Spinal cord (tissue), 10 donors: ENCODE measurements around the gene EPHA3. TPM values are rescaled to one million over a fixed set of nuclear protein-coding genes. Genes with fewer than 3 reads are reported as not detected.
A peak's percentile ranks its signal among the peaks of the same experiment; 100 is the strongest.

Experiments
- DNase-seq, 6 donors: peaks; one replicate each; pipeline versions ENCODE4 v3.0.0 to v3.0.0-alpha.2; 2013 to 2015; ENCODE audit warnings: low spot score in 6 of 6, low read depth in 4 of 6
- H3K27ac ChIP-seq: one replicate; pipeline ENCODE4 v1.5.1; 2013; ENCODE audit warnings: low read depth, low read length, control low read depth
- H3K27me3 ChIP-seq: one replicate; pipeline ENCODE4 v1.6.1; 2013; ENCODE audit warnings: low read length; ENCODE audit not compliant: control insufficient read depth, insufficient read depth
- H3K36me3 ChIP-seq: one replicate; pipeline ENCODE4 v1.6.1; 2013; ENCODE audit warnings: low read length; ENCODE audit not compliant: control insufficient read depth, insufficient read depth
- H3K4me1 ChIP-seq: one replicate; pipeline ENCODE4 v1.6.1; 2013; ENCODE audit warnings: low read length; ENCODE audit not compliant: control insufficient read depth, insufficient read depth
- H3K4me3 ChIP-seq: one replicate; pipeline ENCODE4 v1.5.1; 2013; ENCODE audit warnings: low read depth, low read length, control low read depth
- H3K9me3 ChIP-seq: one replicate; pipeline ENCODE4 v1.6.1; 2013; ENCODE audit warnings: low read length; ENCODE audit not compliant: control insufficient read depth, insufficient read depth
- WGBS: methylation state at CpG from one replicate; pipeline ENCODE4 v1.1.5; 2013; ENCODE audit warnings: missing lambda C conversion rate; ENCODE audit not compliant: insufficient coverage; 5-methylcytosine and 5-hydroxymethylcytosine counted together
- polyA plus RNA-seq, 2 donors: library from polyadenylated mRNA; unstranded; fragments of 120-200 nt; gene quantifications; one replicate each; pipeline ENCODE4 v1.2.1, GENCODE V29; 2013; ENCODE audit not compliant: insufficient read length in 2 of 2
- total RNA-seq, 2 donors: library from RNA; depleted of rRNA in 1 of 2; stranded (reverse); fragments of 120-200 nt in 1 of 2; fragments of >200 nt in 1 of 2; gene quantifications; one replicate each; pipeline versions ENCODE4 v1.2.3 to v1.2.4, GENCODE V29; 2013 to 2014
- donor health status: healthy.

EPHA3 gene
- total and polyA plus RNA-seq, 4 donors: 10.5 to 44.6 (median 28.6) TPM

- 83% methylated on average over 1 of the region's 2 CpGs for WGBS
- H3K27me3 ChIP-seq: no peaks in the 10 kb centered on the region
- no peak for DNase-seq
- H3K9me3 ChIP-seq: no peaks in the 10 kb centered on the region
- no peaks in the 10 kb centered on the region for H3K4me1 ChIP-seq
- no peak overlapping the region for H3K4me3 ChIP-seq
- no peaks in the 10 kb centered on the region for H3K36me3 ChIP-seq
- H3K27ac ChIP-seq: no peak overlapping the region
These were observed 138.2 kb downstream of the EPHA3 start for GRCh38 chr3:89245612-89246011.

DNA sequence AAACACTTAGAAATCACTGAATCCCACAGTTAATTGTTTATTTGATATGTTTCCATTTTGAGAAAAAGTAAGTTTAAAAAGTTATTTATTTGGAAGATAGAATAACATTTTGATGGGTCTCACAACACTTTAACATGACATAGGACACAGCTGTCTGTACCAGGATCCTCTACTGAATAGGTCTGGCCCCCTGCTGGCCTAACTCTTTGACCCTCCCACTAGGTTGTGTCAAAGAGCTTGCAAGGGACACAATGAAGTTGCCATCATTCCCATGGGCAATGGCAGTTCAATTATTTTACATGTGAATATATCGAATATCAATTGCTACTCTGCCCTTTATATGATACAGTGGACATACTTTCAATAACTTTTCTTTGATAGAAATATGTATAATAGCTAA is 138.9 kb downstream of the EPHA3 start:
- no peaks in the 10 kb centered on the region for H3K36me3 ChIP-seq
- DNase-seq: no peak
- no peaks in the 10 kb centered on the region for H3K9me3 ChIP-seq
- no CpG with 5 or more reads among the region's 1 CpG for WGBS
- H3K4me3 ChIP-seq: no peak overlapping the region
- H3K27me3 ChIP-seq: no peaks in the 10 kb centered on the region
- no peak overlapping the region for H3K27ac ChIP-seq
- no peaks in the 10 kb centered on the region for H3K4me1 ChIP-seq

GRCh38 chr3:89250742-89251141 is 143.3 kb downstream of the EPHA3 start:
- WGBS: no CpG with 5 or more reads among the region's 1 CpG
- no peaks in the 10 kb centered on the region for H3K4me1 ChIP-seq
- H3K27me3 ChIP-seq: no peaks in the 10 kb centered on the region
- DNase-seq: no peak
- no peaks in the 10 kb centered on the region for H3K36me3 ChIP-seq
- H3K27ac ChIP-seq: no peak overlapping the region
- H3K4me3 ChIP-seq: no peak overlapping the region
- no peaks in the 10 kb centered on the region for H3K9me3 ChIP-seq

DNA sequence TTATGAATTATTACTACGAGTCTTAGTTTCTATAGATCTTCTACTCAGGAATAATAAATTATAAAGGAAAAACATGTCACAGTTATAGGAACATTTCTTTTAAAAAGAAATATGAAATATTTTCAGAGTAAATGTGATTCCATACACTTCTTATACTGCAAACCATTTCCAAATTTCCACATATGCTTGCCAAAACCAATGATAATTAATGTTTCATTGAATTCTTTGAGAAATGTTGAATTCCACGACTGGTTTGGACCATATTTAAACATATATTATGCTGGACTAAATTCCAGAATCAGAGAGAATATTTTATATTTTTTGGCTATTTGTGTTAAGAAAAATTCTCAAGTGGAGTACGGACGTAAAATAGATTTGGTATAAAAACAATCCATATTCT is 144.6 kb downstream of the EPHA3 start:
- Histone ChIP-seq H3K9me3 (no peaks in the 10 kb centered on the region), H3K4me3 (no peak overlapping the region), H3K27ac (no peak overlapping the region), H3K36me3 (no peaks in the 10 kb centered on the region), H3K4me1 (no peaks in the 10 kb centered on the region), H3K27me3 (no peaks in the 10 kb centered on the region)
- no peak for DNase-seq
- no CpG with 5 or more reads among the region's 4 CpGs for WGBS

GRCh38 chr3:89252860-89253259 is 145.4 kb downstream of the EPHA3 start:
- no peaks in the 10 kb centered on the region for H3K27me3 ChIP-seq
- no peaks in the 10 kb centered on the region for H3K4me1 ChIP-seq
- H3K9me3 ChIP-seq: no peaks in the 10 kb centered on the region
- no peaks in the 10 kb centered on the region for H3K36me3 ChIP-seq
- H3K27ac ChIP-seq: no peak overlapping the region
- no peak overlapping the region for H3K4me3 ChIP-seq
- DNase-seq: no peak
- whole genome bisulfite sequencing: no CpG with 5 or more reads among the region's 2 CpGs

DNA sequence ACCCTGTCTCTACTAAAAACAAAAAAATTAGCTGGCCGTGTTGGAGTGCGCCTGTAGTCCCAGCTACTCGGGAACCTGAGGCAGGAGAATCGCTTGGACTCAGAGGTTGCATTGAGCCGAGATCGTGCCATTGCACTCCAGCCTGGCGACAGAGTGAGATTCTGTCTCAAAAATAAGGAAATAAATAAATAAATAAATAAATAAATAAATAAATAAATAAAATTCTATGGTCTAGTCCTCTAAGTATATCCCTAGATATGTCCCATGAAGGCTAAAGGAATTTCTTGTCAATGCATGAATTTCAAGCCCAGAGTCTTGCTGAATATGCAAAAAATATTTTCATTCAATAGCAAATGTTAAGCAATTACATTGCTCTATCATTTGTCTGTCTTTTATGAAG is 149.0 kb downstream of the EPHA3 start:
- no peaks in the 10 kb centered on the region for H3K27me3 ChIP-seq
- H3K36me3 ChIP-seq: no peaks in the 10 kb centered on the region
- no CpG with 5 or more reads among the region's 7 CpGs for WGBS
- no peaks in the 10 kb centered on the region for H3K4me1 ChIP-seq
- no peaks in the 10 kb centered on the region for H3K9me3 ChIP-seq
- no peak for DNase-seq
- H3K4me3 ChIP-seq: no peak overlapping the region
- H3K27ac ChIP-seq: no peak overlapping the region

DNA sequence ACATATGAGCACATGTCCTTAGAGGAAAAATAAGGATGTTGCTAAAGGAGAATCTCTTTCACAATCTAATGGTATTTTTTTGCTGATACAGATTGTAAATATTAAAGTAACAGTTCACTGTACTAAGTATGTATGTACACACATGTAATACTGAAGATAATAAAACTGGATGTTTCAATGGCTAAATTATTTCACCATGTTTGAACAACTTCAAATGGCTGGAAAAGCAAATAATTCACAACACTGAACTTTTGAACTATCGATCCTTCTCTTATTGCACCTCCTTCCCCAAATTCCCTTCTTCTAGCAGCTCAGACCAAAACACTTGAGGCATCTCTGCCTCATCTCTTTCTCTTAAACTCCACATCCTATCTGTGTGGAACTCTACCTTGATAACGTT is 149.5 kb downstream of the EPHA3 start:
- Histone ChIP-seq H3K27ac (no peak overlapping the region), H3K36me3 (no peaks in the 10 kb centered on the region), H3K4me3 (no peak overlapping the region), H3K9me3 (no peaks in the 10 kb centered on the region), H3K4me1 (no peaks in the 10 kb centered on the region), H3K27me3 (no peaks in the 10 kb centered on the region)
- 87% methylated on average over 2 of the region's 2 CpGs for WGBS
- DNase-seq: no peak

- DNase-seq: peak in 2 of 6 donors; percentile 15 to 48
- Histone ChIP-seq H3K27ac (no peak overlapping the region), H3K9me3 (no peaks in the 10 kb centered on the region), H3K36me3 (no peaks in the 10 kb centered on the region), H3K27me3 (no peaks in the 10 kb centered on the region), H3K4me3 (no peak overlapping the region), H3K4me1 (no peaks in the 10 kb centered on the region)
- 44% methylated on average over 1 of the region's 1 CpG for WGBS
These were observed 153.3 kb downstream of the EPHA3 start for GRCh38 chr3:89260721-89261120.

GRCh38 chr3:89261673-89262072 is 154.3 kb downstream of the EPHA3 start:
- no CpG with 5 or more reads among the region's 4 CpGs for WGBS
- H3K9me3 ChIP-seq: no peaks in the 10 kb centered on the region
- DNase-seq: no peak
- no peaks in the 10 kb centered on the region for H3K27me3 ChIP-seq
- no peaks in the 10 kb centered on the region for H3K36me3 ChIP-seq
- no peaks in the 10 kb centered on the region for H3K4me1 ChIP-seq
- no peak overlapping the region for H3K4me3 ChIP-seq
- no peak overlapping the region for H3K27ac ChIP-seq

DNA sequence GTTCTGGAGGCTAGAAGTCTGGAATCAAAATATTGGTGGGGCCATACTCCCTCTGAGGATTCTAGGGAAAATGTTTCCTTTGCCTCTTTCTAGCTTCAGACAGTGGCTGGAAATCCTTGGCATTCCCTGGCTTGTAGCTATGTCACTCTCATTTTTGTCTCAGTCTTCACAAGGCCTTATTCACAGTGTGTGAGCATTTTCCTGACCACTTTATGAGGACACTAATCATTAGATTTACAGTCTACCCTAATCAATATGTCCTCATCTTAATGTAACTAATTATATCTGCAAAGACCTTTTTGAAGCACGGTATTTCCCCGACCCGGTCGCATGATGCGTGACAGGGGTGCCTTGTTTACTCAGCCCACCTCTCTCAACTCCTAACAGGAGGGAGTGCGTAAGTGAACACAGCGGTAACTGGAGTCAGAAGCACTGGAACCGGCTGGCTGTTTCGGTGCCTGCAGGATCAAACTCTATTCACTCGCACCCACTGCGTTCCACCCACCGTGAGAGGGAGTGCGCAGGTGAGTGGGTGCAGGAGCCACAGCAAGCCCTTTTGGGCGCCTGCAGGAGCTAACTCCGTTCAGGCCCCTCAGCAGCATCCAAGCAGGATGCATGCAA is 155.0 kb downstream of the EPHA3 start:
- Histone ChIP-seq H3K27me3 (no peaks in the 10 kb centered on the region), H3K36me3 (no peaks in the 10 kb centered on the region), H3K4me3 (no peak overlapping the region), H3K4me1 (no peaks in the 10 kb centered on the region), H3K9me3 (no peaks in the 10 kb centered on the region), H3K27ac (no peak overlapping the region)
- DNase-seq: no peak
- 98% methylated on average over 9 of the region's 15 CpGs for WGBS
